ENCODE measurements around the gene OSBPL9. TPM values are rescaled to one million over a fixed set of nuclear protein-coding genes. Genes with fewer than 3 reads are reported as not detected.

Gene OSBPL9, protein sequence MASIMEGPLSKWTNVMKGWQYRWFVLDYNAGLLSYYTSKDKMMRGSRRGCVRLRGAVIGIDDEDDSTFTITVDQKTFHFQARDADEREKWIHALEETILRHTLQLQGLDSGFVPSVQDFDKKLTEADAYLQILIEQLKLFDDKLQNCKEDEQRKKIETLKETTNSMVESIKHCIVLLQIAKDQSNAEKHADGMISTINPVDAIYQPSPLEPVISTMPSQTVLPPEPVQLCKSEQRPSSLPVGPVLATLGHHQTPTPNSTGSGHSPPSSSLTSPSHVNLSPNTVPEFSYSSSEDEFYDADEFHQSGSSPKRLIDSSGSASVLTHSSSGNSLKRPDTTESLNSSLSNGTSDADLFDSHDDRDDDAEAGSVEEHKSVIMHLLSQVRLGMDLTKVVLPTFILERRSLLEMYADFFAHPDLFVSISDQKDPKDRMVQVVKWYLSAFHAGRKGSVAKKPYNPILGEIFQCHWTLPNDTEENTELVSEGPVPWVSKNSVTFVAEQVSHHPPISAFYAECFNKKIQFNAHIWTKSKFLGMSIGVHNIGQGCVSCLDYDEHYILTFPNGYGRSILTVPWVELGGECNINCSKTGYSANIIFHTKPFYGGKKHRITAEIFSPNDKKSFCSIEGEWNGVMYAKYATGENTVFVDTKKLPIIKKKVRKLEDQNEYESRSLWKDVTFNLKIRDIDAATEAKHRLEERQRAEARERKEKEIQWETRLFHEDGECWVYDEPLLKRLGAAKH
- 10 to 100 TPM; 51.1 to 56.1 TPM for total RNA-seq

DNA sequence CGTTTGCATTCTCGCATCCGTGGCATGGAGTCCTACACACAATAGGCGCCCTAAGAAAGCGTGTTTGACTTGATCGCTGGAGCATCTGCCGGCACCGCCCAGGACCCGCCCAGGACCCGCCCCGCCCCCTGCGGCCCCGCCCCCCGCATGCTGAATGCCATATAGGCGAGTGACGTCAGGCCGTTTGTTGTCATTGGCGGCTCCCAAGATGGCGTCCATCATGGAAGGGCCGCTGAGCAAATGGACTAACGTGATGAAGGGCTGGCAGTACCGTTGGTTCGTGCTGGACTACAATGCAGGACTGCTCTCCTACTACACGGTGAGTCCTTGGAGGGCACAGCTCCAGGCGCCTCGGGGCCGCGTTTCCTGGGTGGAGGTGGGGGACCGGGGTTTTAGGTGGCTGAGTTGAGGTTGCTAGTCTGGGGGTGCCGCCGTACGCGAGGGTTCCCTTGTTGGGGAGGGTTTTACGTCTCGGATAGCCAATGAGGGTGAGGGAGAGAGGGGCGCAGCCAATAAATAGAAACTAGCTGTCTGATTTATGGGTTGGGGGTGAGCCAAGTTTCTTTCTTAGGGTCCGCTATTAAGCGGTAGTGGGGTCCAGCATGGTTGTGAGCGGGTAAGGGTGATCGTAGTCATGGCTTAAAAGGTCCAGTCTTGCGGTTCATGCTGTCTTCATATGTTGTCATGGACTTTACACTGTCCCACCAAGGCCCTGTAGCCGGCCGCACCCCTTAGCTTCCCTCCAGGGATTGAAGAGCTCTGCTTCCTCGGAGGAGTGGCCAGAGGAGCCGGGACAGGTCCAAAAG is at the start of gene OSBPL9:
TSS of gene OSBPL9 (plus strand) at position 190 of the 806 bp plus-strand sequence. CDS start at position 209, 19 bp downstream.
- intact Hi-C loops (cut with micrococcal nuclease), result no loop called here
- H3K4me1 Mint-ChIP-seq (ENCODE audit: low read depth), result peaks cover 25% of the 10 kb centered on the region
- no peaks in the 10 kb centered on the region for H3K9me3 Mint-ChIP-seq
- no peaks in the 10 kb centered on the region for H3K36me3 Mint-ChIP-seq (ENCODE audit: low read depth)
- no peaks in the 10 kb centered on the region for H3K27me3 Mint-ChIP-seq
- peak within 1 kb of the TSS; percentile 93 for H3K27ac Mint-ChIP-seq
- ATAC-seq, result peak; percentile 96
- ChIA-PET CTCF (interaction anchor here (1.6 kb wide), 1 partner anchor 152 kb away, joined by 4 read pairs; no protein-coding TSS in a partner anchor), POLR2A (interaction anchor here (0.6 kb wide), 1 partner anchor 80 kb away, joined by 3 read pairs; no protein-coding TSS in a partner anchor)
- peak; percentile 94 for DNase-seq
- H3K4me3 Mint-ChIP-seq, result peak within 1 kb of the TSS; percentile 98
- TF ChIP-seq, protein P1, sequence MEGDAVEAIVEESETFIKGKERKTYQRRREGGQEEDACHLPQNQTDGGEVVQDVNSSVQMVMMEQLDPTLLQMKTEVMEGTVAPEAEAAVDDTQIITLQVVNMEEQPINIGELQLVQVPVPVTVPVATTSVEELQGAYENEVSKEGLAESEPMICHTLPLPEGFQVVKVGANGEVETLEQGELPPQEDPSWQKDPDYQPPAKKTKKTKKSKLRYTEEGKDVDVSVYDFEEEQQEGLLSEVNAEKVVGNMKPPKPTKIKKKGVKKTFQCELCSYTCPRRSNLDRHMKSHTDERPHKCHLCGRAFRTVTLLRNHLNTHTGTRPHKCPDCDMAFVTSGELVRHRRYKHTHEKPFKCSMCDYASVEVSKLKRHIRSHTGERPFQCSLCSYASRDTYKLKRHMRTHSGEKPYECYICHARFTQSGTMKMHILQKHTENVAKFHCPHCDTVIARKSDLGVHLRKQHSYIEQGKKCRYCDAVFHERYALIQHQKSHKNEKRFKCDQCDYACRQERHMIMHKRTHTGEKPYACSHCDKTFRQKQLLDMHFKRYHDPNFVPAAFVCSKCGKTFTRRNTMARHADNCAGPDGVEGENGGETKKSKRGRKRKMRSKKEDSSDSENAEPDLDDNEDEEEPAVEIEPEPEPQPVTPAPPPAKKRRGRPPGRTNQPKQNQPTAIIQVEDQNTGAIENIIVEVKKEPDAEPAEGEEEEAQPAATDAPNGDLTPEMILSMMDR (IDR thresholded peaks at IDR 0.05), result no peak

- H3K4me3 Mint-ChIP-seq, result no peak overlapping the region
- DNase-seq (no peak), ATAC-seq (no peak)
- H3K27me3 Mint-ChIP-seq, result no peaks in the 10 kb centered on the region
- no peak overlapping the region for H3K27ac Mint-ChIP-seq
- H3K9me3 Mint-ChIP-seq, result no peaks in the 10 kb centered on the region
- peaks cover 40% of the 10 kb centered on the region for H3K4me1 Mint-ChIP-seq (ENCODE audit: low read depth)
- intact Hi-C loops (cut with micrococcal nuclease), result no loop called here
- ChIA-PET CTCF (interaction anchor here (0.7 kb wide), 1 partner anchor 12 kb away, joined by 3 read pairs; no protein-coding TSS in a partner anchor), POLR2A (no interaction called here)
- TF ChIP-seq, protein P1 (IDR thresholded peaks at IDR 0.05), result no peak
- H3K36me3 Mint-ChIP-seq (ENCODE audit: low read depth), result no peaks in the 10 kb centered on the region
Measured at GRCh38 chr1:51567653-51568052, 49.2 kb upstream of the OSBPL9 start.

- TF ChIP-seq, protein P1 (IDR thresholded peaks at IDR 0.05), result no peak
- Mint-ChIP-seq H3K27me3 (no peaks in the 10 kb centered on the region), H3K36me3 (ENCODE audit: low read depth) (no peaks in the 10 kb centered on the region), H3K4me3 (no peak overlapping the region), H3K27ac (peak overlapping the region; percentile 90), H3K9me3 (no peaks in the 10 kb centered on the region), H3K4me1 (ENCODE audit: low read depth) (peaks cover 40% of the 10 kb centered on the region)
- no peak for DNase-seq
- no peak for ATAC-seq
- intact Hi-C loops (cut with micrococcal nuclease), result no loop called here
- POLR2A ChIA-PET, result no interaction called here
- CTCF ChIA-PET, result interaction anchor here (0.7 to 1.2 kb wide), 2 partner anchors 12 to 73 kb away, joined by 3 read pairs; no protein-coding TSS in a partner anchor
Measured at GRCh38 chr1:51568231-51568935, 48.5 kb upstream of the OSBPL9 start.

DNA sequence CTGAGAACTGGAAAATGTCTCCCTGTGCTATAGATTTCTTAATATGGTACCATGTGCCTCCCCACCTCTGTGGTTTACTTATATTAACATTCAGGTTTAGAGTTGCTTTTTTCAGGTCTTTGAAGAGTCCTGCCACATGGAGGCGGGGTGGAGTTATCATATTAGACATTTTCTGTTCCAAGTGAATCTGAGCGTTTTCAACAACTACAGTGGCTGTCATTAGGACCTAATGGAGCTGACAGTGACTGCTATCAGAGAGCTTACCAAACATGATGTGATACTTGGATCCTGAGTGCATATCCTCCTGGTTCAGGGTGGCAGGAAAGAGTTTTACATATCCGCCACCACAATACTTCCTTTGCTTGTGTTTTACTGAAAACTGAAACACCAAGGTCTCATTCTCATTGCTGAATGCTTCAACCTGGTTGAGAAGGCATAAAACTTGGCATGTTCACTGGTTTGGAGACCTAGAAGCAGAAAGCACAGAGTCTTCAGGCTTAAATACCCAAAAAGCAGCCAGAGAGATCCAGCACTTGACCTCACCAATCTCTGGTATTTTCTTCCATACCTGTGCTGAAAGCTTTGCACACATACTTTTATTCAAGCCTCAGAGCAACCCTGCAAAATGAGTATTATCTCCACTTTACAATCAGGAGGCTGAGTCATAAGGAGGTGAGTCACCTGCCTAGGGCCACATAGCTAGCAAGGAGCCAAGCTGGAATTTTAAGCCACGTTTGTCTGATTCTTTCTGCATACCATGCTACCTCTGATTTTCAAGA is 47.4 kb upstream of the OSBPL9 start:
- intact Hi-C loops (cut with micrococcal nuclease), result no loop called here
- peak overlapping the region; percentile 16 for H3K4me3 Mint-ChIP-seq
- DNase-seq, result peak; percentile 68

More for the DNA sequence above, 47.4 kb upstream of the OSBPL9 start:
- Mint-ChIP-seq H3K27ac (peak overlapping the region; percentile 90), H3K27me3 (no peaks in the 10 kb centered on the region), H3K4me1 (ENCODE audit: low read depth) (peaks cover 34% of the 10 kb centered on the region), H3K36me3 (ENCODE audit: low read depth) (no peaks in the 10 kb centered on the region), H3K9me3 (no peaks in the 10 kb centered on the region)
- ATAC-seq, result peak; percentile 83
- ChIA-PET POLR2A (interaction anchor here (0.7 to 1.3 kb wide), 4 partner anchors 34 to 310 kb away, joined by 3 to 4 read pairs (median 4); partner anchors contain the start of gene EPS15), CTCF (interaction anchor here (1.0 to 1.2 kb wide), 3 partner anchors 30 to 72 kb away, joined by 3 to 4 read pairs (median 3); partner anchors contain the start of gene EPS15)
- TF ChIP-seq, protein P1 (IDR thresholded peaks at IDR 0.05), result no peak

All from activated CD8-positive, alpha-beta T cell treated with anti-CD3 and anti-CD28 coated beads for 36 hours (primary cell).